Central memory CD8-positive, alpha-beta T cell (primary cell): ENCODE measurements around the gene SMIM5.
"Not testable (repeated sequence)": the region's sequence is repeated elsewhere in the genome, so short reads cannot be mapped to it uniquely, and the experiment has no call there.

Experiments
- ATAC-seq: fragments of 150-1000 bp; cut with Tn5 transposase; replicated peaks from 2 replicates; pipeline ENCODE4 v1.10.0; 2022; ENCODE audit warnings: mild to moderate bottlenecking, moderate FRiP score, moderate number of reproducible peaks; ENCODE audit not compliant: poor library complexity, severe bottlenecking; ENCODE audit errors: extremely low read depth
- DNase-seq, 2 donors: peaks; one replicate each; pipeline ENCODE4 v3.0.0; 2021; ENCODE audit warnings: low spot score in 2 of 2
- H3K27ac Mint-ChIP-seq: one replicate; pipeline ENCODE4 v1.8.0; 2022; ENCODE audit warnings: low read depth, mild to moderate bottlenecking, moderate library complexity, mixed read lengths
- H3K27me3 Mint-ChIP-seq: one replicate; pipeline ENCODE4 v1.8.0; 2022; ENCODE audit warnings: mixed read lengths
- H3K36me3 Mint-ChIP-seq: one replicate; pipeline ENCODE4 v1.8.0; 2022; ENCODE audit warnings: mild to moderate bottlenecking, moderate library complexity, mixed read lengths; ENCODE audit not compliant: insufficient read depth
- H3K4me1 Mint-ChIP-seq: one replicate; pipeline ENCODE4 v1.8.0; 2022; ENCODE audit warnings: mixed read lengths
- H3K4me3 Mint-ChIP-seq: one replicate; pipeline ENCODE4 v1.8.0; 2022; ENCODE audit warnings: mild to moderate bottlenecking, moderate library complexity, mixed read lengths
- H3K9me3 Mint-ChIP-seq: one replicate; pipeline ENCODE4 v1.8.0; 2022; ENCODE audit warnings: mixed read lengths

SMIM5 gene

GRCh38 chr17:75632863-75633485 lies at the start of gene SMIM5:
SMIM5 (plus strand) TSS chr17:75633434; CDS start chr17:75640202, 6,768 bp downstream.
- Mint-ChIP-seq H3K9me3 (no peaks in the 10 kb centered on the region), H3K4me3 (no peak within 1 kb of the TSS)

GRCh38 chr17:75584849-75585175 lies 48.4 kb upstream of the SMIM5 start:
- peaks cover 6% of the 10 kb centered on the region for H3K4me1 Mint-ChIP-seq
- no peaks in the 10 kb centered on the region for H3K9me3 Mint-ChIP-seq
- no peak overlapping the region for H3K27ac Mint-ChIP-seq
- no peaks in the 10 kb centered on the region for H3K36me3 Mint-ChIP-seq
- no peaks in the 10 kb centered on the region for H3K27me3 Mint-ChIP-seq
- ATAC-seq (no peak), DNase-seq (no peak)
- H3K4me3 Mint-ChIP-seq, result no peak overlapping the region

More at GRCh38 chr17:75632863-75633485, at the start of gene SMIM5:
- Mint-ChIP-seq H3K27ac (peak within 1 kb of the TSS; percentile 62), H3K27me3 (no peaks in the 10 kb centered on the region), H3K4me1 (peaks cover 6% of the 10 kb centered on the region), H3K36me3 (no peaks in the 10 kb centered on the region)
- DNase-seq, result peak; percentile 64 to 78
- peak; percentile 82 for ATAC-seq

- Mint-ChIP-seq H3K36me3 (peaks cover 2% of the 10 kb centered on the region), H3K4me1 (peaks cover 14% of the 10 kb centered on the region), H3K9me3 (no peaks in the 10 kb centered on the region), H3K4me3 (peak within 1 kb of the TSS; percentile 72), H3K27ac (no peak within 1 kb of the TSS), H3K27me3 (no peaks in the 10 kb centered on the region)
- DNase-seq (peak; percentile 28 to 40), ATAC-seq (peak; percentile 49)
Measured at GRCh38 chr17:75587675-75588595, 45.3 kb upstream of the SMIM5 start, which contains the start of gene MYO15B. MYO15B (plus strand) TSS chr17:75587800; CDS start chr17:75588058, 258 bp downstream.

- ATAC-seq, result peak; percentile 26
- Mint-ChIP-seq H3K4me1 (peaks cover 14% of the 10 kb centered on the region), H3K36me3 (peaks cover 2% of the 10 kb centered on the region), H3K4me3 (peak overlapping the region; percentile 72), H3K27ac (no peak overlapping the region), H3K27me3 (no peaks in the 10 kb centered on the region), H3K9me3 (no peaks in the 10 kb centered on the region)
- peak in 1 of 2 donors; percentile 19 for DNase-seq
Measured at GRCh38 chr17:75588596-75589011, 44.6 kb upstream of the SMIM5 start.

- no peaks in the 10 kb centered on the region for H3K27me3 Mint-ChIP-seq
- DNase-seq (peak; percentile 84 to 89), ATAC-seq (peak; percentile 85)
- peaks cover 2% of the 10 kb centered on the region for H3K36me3 Mint-ChIP-seq
- no peaks in the 10 kb centered on the region for H3K9me3 Mint-ChIP-seq
- peaks cover 14% of the 10 kb centered on the region for H3K4me1 Mint-ChIP-seq
- peak overlapping the region; percentile 61 for H3K4me3 Mint-ChIP-seq
- no peak overlapping the region for H3K27ac Mint-ChIP-seq
Measured at GRCh38 chr17:75589012-75589918, 44.0 kb upstream of the SMIM5 start.

GRCh38 chr17:75589919-75590303 lies 43.3 kb upstream of the SMIM5 start:
- peak overlapping the region; percentile 18 for H3K4me3 Mint-ChIP-seq
- no peak overlapping the region for H3K27ac Mint-ChIP-seq
- no peak for DNase-seq
- H3K27me3 Mint-ChIP-seq, result no peaks in the 10 kb centered on the region
- ATAC-seq, result no peak
- peaks cover 2% of the 10 kb centered on the region for H3K36me3 Mint-ChIP-seq
- peaks cover 14% of the 10 kb centered on the region for H3K4me1 Mint-ChIP-seq
- no peaks in the 10 kb centered on the region for H3K9me3 Mint-ChIP-seq

- Mint-ChIP-seq H3K36me3 (peaks cover 2% of the 10 kb centered on the region), H3K4me3 (peak overlapping the region; percentile 18), H3K4me1 (peaks cover 14% of the 10 kb centered on the region), H3K9me3 (no peaks in the 10 kb centered on the region), H3K27ac (peak overlapping the region; percentile 73), H3K27me3 (no peaks in the 10 kb centered on the region)
- DNase-seq (no peak), ATAC-seq (no peak)
Measured at GRCh38 chr17:75590314-75590761, 42.9 kb upstream of the SMIM5 start.

- Mint-ChIP-seq H3K27ac (peak overlapping the region; percentile 73), H3K27me3 (no peaks in the 10 kb centered on the region), H3K9me3 (no peaks in the 10 kb centered on the region), H3K4me3 (peak overlapping the region; percentile 18), H3K4me1 (peaks cover 14% of the 10 kb centered on the region), H3K36me3 (peaks cover 2% of the 10 kb centered on the region)
- ATAC-seq, result no peak
- DNase-seq, result no peak
Measured at GRCh38 chr17:75590849-75591721, 42.1 kb upstream of the SMIM5 start.

- no peak overlapping the region for H3K4me3 Mint-ChIP-seq
- DNase-seq (no peak), ATAC-seq (no peak)
- H3K9me3 Mint-ChIP-seq, result no peaks in the 10 kb centered on the region
- peaks cover 2% of the 10 kb centered on the region for H3K36me3 Mint-ChIP-seq
- no peak overlapping the region for H3K27ac Mint-ChIP-seq
- no peaks in the 10 kb centered on the region for H3K27me3 Mint-ChIP-seq
- H3K4me1 Mint-ChIP-seq, result peaks cover 14% of the 10 kb centered on the region
Measured at GRCh38 chr17:75591722-75592302, 41.4 kb upstream of the SMIM5 start.

GRCh38 chr17:75592348-75593020 lies 40.8 kb upstream of the SMIM5 start:
- Mint-ChIP-seq H3K27ac (no peak overlapping the region), H3K9me3 (no peaks in the 10 kb centered on the region), H3K4me1 (peaks cover 14% of the 10 kb centered on the region), H3K4me3 (no peak overlapping the region), H3K27me3 (no peaks in the 10 kb centered on the region), H3K36me3 (peaks cover 4% of the 10 kb centered on the region)
- ATAC-seq, result no peak
- DNase-seq, result no peak

GRCh38 chr17:75593430-75593829 lies 39.8 kb upstream of the SMIM5 start:
- not testable (repeated sequence) for H3K27ac Mint-ChIP-seq, H3K9me3 Mint-ChIP-seq, ATAC-seq, H3K27me3 Mint-ChIP-seq, H3K36me3 Mint-ChIP-seq, DNase-seq, H3K4me3 Mint-ChIP-seq
- peaks cover 14% of the 10 kb centered on the region for H3K4me1 Mint-ChIP-seq
